HEK293 (cell line): ENCODE data around the gene SH3BGR.

Experiments used
- CTCF ChIP-seq: fragments of 450-650 bp; formaldehyde crosslinking; IDR thresholded peaks from 2 replicates; pipeline ENCODE4 v1.5.1; 2016; ENCODE audit warnings: missing biosample characterization, missing genetic modification characterization
- KLF1 ChIP-seq: fragments of 450-650 bp; formaldehyde crosslinking; IDR thresholded peaks from 2 replicates; pipeline ENCODE4 v1.5.1; 2016; ENCODE audit warnings: missing biosample characterization, missing genetic modification characterization
- KLF10 ChIP-seq: fragments of 450-650 bp; IDR thresholded peaks from 2 replicates; pipeline ENCODE4 v1.5.1; 2018; ENCODE audit warnings: missing biosample characterization, mild to moderate bottlenecking, missing genetic modification characterization
- YY1 ChIP-seq: fragments of 450-650 bp; formaldehyde crosslinking; IDR thresholded peaks from 2 replicates; pipeline ENCODE4 v1.5.1; 2018; ENCODE audit warnings: missing biosample characterization, missing genetic modification characterization
- ZBTB21 ChIP-seq: fragments of 450-650 bp; formaldehyde crosslinking; IDR thresholded peaks from 2 replicates; pipeline ENCODE4 v1.5.1; 2017; ENCODE audit warnings: missing biosample characterization, missing genetic modification characterization
- ZNF561 ChIP-seq: fragments of 450-650 bp; IDR thresholded peaks from 2 replicates; pipeline ENCODE4 v1.5.1; 2018; ENCODE audit warnings: missing biosample characterization, missing genetic modification characterization, borderline replicate concordance
- ZNF600 ChIP-seq: fragments of 450-650 bp; formaldehyde crosslinking; IDR thresholded peaks from 2 replicates; pipeline ENCODE4 v1.5.1; 2016; ENCODE audit warnings: missing biosample characterization, missing genetic modification characterization
- TF ChIP-seq, protein P1 (sequence below): fragments of 450-650 bp; formaldehyde crosslinking; IDR thresholded peaks from 2 replicates; pipeline ENCODE4 v1.5.1; 2016; ENCODE audit warnings: missing biosample characterization, missing genetic modification characterization

GRCh38 chr21:39519835-39520234, 68.1 kb downstream of the SH3BGR start:
- TF ChIP-seq ZNF561 (tag by site-specific recombination) (no peak), CTCF (tag by site-specific recombination) (no peak), ZNF600 (tag by site-specific recombination) (no peak), KLF1 (tag by site-specific recombination) (no peak), KLF10 (no peak), ZBTB21 (tag by site-specific recombination) (no peak), YY1 (no peak)
- TF ChIP-seq, protein P1, sequence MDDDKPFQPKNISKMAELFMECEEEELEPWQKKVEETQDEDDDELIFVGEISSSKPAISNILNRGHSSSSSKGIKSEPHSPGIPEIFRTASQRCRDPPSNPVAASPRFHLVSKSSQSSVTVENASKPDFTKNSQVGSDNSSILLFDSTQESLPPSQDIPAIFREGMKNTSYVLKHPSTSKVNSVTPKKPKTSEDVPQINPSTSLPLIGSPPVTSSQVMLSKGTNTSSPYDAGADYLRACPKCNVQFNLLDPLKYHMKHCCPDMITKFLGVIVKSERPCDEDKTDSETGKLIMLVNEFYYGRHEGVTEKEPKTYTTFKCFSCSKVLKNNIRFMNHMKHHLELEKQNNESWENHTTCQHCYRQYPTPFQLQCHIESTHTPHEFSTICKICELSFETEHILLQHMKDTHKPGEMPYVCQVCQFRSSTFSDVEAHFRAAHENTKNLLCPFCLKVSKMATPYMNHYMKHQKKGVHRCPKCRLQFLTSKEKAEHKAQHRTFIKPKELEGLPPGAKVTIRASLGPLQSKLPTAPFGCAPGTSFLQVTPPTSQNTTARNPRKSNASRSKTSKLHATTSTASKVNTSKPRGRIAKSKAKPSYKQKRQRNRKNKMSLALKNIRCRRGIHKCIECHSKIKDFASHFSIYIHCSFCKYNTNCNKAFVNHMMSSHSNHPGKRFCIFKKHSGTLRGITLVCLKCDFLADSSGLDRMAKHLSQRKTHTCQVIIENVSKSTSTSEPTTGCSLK (tag by site-specific recombination): no peak
